Lung (tissue), 12 donors: ENCODE data around the gene PLAGL1. TPM values are rescaled to one million over a fixed set of nuclear protein-coding genes. Genes with fewer than 3 reads are reported as not detected.

ENCODE experiments used
- ATAC-seq: fragments of 200-7000 bp; cut with Tn5 transposase; one replicate; pipeline ENCODE4 v1.9.1; 2020; ENCODE audit warnings: moderate number of reproducible peaks; ENCODE audit not compliant: insufficient read depth, low FRiP score
- DNase-seq, 3 donors: peaks; one replicate each; pipeline ENCODE4 v3.0.0-alpha.2; 2013 to 2017
- H3K27ac ChIP-seq, 2 donors: one replicate each; pipeline ENCODE4 v1.5.1; 2013; ENCODE audit warnings: mild to moderate bottlenecking in 2 of 2, moderate library complexity in 2 of 2, control low read depth in 1 of 2, inconsistent platforms in 1 of 2, low read depth in 1 of 2, low read length in 1 of 2
- H3K27me3 ChIP-seq, 3 donors: one replicate each; pipeline ENCODE4 v1.5.1; 2013; ENCODE audit warnings: low read length in 2 of 3; ENCODE audit not compliant: control insufficient read depth in 3 of 3, insufficient read depth in 3 of 3
- H3K36me3 ChIP-seq, 4 donors: one replicate each; pipeline ENCODE4 v1.5.1; 2013; ENCODE audit warnings: low read length in 4 of 4, mild to moderate bottlenecking in 1 of 4, moderate library complexity in 1 of 4; ENCODE audit not compliant: control insufficient read depth in 4 of 4, insufficient read depth in 4 of 4
- H3K4me1 ChIP-seq, 5 donors: one replicate each; pipeline ENCODE4 v1.5.1; 2013; ENCODE audit warnings: low read length in 5 of 5, mild to moderate bottlenecking in 2 of 5, moderate library complexity in 1 of 5; ENCODE audit not compliant: control insufficient read depth in 5 of 5, insufficient read depth in 5 of 5
- H3K4me3 ChIP-seq: one replicate; pipeline ENCODE4 v1.5.1; 2013; ENCODE audit warnings: mild to moderate bottlenecking, control low read depth, moderate library complexity
- H3K9ac ChIP-seq, 2 donors: one replicate each; pipeline ENCODE4 v1.5.1; 2013; ENCODE audit warnings: low read length in 2 of 2, control low read depth in 1 of 2; ENCODE audit not compliant: insufficient read depth in 1 of 2
- H3K9me3 ChIP-seq, 4 donors: one replicate each; pipeline ENCODE4 v1.5.1; 2013; ENCODE audit warnings: low read length in 3 of 4, mild to moderate bottlenecking in 1 of 4, moderate library complexity in 1 of 4; ENCODE audit not compliant: control insufficient read depth in 4 of 4, insufficient read depth in 3 of 4
- CTCF ChIP-seq: IDR thresholded peaks from 2 replicates; pipeline ENCODE4 v1.5.1; 2012; ENCODE audit warnings: mild to moderate bottlenecking; ENCODE audit errors: control extremely low read depth, extremely low read depth
- WGBS, 2 donors: extraction: QIAGEN DNeasy Blood & Tissue Kit; methylation state at CpG; one replicate each; pipeline ENCODE4 v1.1.7; 2013; 5-methylcytosine and 5-hydroxymethylcytosine counted together
- polyA plus RNA-seq, 2 donors: library from polyadenylated mRNA; stranded (reverse); fragments of 200-250 nt; gene quantifications; one replicate each; pipeline ENCODE4 v1.2.1, GENCODE V29; 2013
- total RNA-seq, 2 donors: library from RNA; depleted of rRNA in 1 of 2; stranded (reverse); fragments of >200 nt in 1 of 2; gene quantifications; one replicate each; pipeline ENCODE4 v1.2.1, GENCODE V29; 2014 to 2021
- donor health status: control.
- donor health status: control.
- donor health status: Bipolar disorder and iron deficiency.
- donor health status: healthy.
- donor health status: DM: yes; HTN: yes; CAD: no.

The PLAGL1 gene
- total and polyA plus RNA-seq, 4 donors, result 15.5 to 86.9 (median 29.7) TPM

- WGBS, 2 donors, result 72 to 83% methylated on average over 4 of the region's 4 CpGs
- Histone ChIP-seq H3K9ac (no peak overlapping the region), H3K4me3 (no peak overlapping the region), H3K27me3 (no peaks in the 10 kb centered on the region), H3K4me1 (peaks cover 3 to 77% (median 20%) of the 10 kb centered on the region in 5 donors), H3K9me3 (no peaks in the 10 kb centered on the region), H3K27ac (no peak overlapping the region), H3K36me3 (peaks cover 0 to 5% (median 0%) of the 10 kb centered on the region in 4 donors)
- TF ChIP-seq CTCF, result no peak
- ATAC-seq, result no peak
- peak in 1 of 3 donors; percentile 61 for DNase-seq
Measured at GRCh38 chr6:143971482-143972205, 36.4 kb downstream of the PLAGL1 start.

- Histone ChIP-seq H3K9me3 (no peaks in the 10 kb centered on the region), H3K4me3 (no peak overlapping the region), H3K36me3 (peaks cover 0 to 5% (median under 1%) of the 10 kb centered on the region in 4 donors), H3K4me1 (peaks cover 3 to 79% (median 24%) of the 10 kb centered on the region in 5 donors), H3K27ac (no peak overlapping the region), H3K27me3 (no peaks in the 10 kb centered on the region), H3K9ac (no peak overlapping the region)
- TF ChIP-seq CTCF, result no peak
- WGBS, 2 donors, result 58 to 67% methylated on average over 6 of the region's 6 CpGs
- DNase-seq (peak in 2 of 3 donors; percentile 79 to 85), ATAC-seq (peak; percentile 62)
Measured at GRCh38 chr6:143970456-143971218, 37.4 kb downstream of the PLAGL1 start.

GRCh38 chr6:143969077-143969476 lies 39.0 kb downstream of the PLAGL1 start:
- WGBS, 2 donors, result 58 to 68% methylated on average over 2 of the region's 2 CpGs
- Histone ChIP-seq H3K9ac (no peak overlapping the region), H3K36me3 (peaks cover 0 to 7% (median 3%) of the 10 kb centered on the region in 4 donors), H3K4me3 (no peak overlapping the region), H3K27me3 (no peaks in the 10 kb centered on the region), H3K27ac (no peak overlapping the region), H3K9me3 (no peaks in the 10 kb centered on the region), H3K4me1 (peaks cover 5 to 90% (median 38%) of the 10 kb centered on the region in 5 donors)
- no peak for TF ChIP-seq CTCF
- peak in 1 of 3 donors; percentile 33 for DNase-seq
- ATAC-seq, result no peak
